Measurements from ENCODE around the gene UPF2. TPM values are rescaled to one million over a fixed set of nuclear protein-coding genes. Genes with fewer than 3 reads are reported as not detected.
A peak's percentile ranks its signal among the peaks of the same experiment; 100 is the strongest.

The UPF2 gene
- total and polyA plus RNA-seq, 5 donors from 2014 or later: 5.5 to 29.9 (median 10.6) TPM

DNA sequence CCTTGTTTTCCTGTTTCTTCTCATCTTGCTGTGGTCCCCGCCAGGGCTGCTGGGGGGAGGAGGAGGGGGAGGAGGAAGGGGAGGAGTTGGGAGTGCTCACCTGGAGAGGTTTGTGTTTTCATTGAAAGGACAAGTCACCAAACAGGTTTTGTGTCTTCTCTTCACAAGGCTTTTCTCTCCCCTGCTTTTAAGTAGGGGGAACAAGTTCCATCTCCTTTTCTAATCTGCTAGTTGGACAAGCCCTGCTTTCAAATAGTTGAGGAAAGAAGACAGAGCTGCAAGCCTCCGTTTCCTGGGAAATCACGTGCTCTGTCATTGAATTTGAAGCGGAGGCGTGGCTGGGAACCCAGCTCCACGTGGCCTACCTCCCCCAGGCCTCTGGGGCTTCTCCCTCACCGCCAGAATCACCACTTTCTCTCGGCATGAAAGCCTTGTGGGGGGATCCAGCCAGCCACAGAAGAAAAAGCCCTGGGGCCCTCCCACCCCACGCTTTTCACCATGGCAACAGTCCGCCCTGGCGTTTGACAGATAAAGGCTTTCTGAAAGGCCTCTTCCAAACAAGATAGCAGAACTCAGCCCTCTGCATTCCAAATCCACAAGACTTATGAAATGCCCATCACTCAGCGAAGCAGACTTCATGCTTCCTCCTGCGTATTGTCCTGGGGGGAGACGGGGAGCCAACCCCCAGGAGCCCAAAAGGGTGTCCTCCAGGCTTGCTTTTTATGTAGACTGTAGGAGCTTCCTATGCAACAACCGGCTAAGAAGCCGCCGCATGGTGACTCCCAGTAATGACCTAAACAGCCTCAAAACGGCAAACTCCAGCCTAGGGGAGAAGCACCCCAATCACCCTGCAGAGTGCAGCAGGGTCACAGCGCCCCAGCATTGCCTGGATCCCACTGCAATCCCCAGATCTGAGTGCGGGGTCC, 167.8 kb downstream of the UPF2 start:
- H3K4me1 Mint-ChIP-seq: peaks cover 4 to 14% (median 9%) of the 10 kb centered on the region in 4 donors
- Histone ChIP-seq H3K27me3 (ENCODE audit: control insufficient read depth, insufficient read depth, low read length) (no peaks in the 10 kb centered on the region), H3K4me1 (ENCODE audit: control insufficient read depth, insufficient read depth, low read length, poor library complexity, severe bottlenecking) (peaks cover 15% of the 10 kb centered on the region), H3K36me3 (ENCODE audit: control insufficient read depth, insufficient read depth, low read length) (no peaks in the 10 kb centered on the region), H3K27ac (ENCODE audit: insufficient read depth, low read length, poor library complexity, severe bottlenecking) (no peak overlapping the region), H3K4me3 (ENCODE audit: low read depth, low read length) (no peak overlapping the region), H3K9me3 (ENCODE audit: control insufficient read depth in 2 of 2, low read length in 2 of 2) (no peaks in the 10 kb centered on the region)
- H3K4me3 Mint-ChIP-seq: peak overlapping the region in 1 of 4 donors; percentile 24
- no peaks in the 10 kb centered on the region for H3K9me3 Mint-ChIP-seq
- ATAC-seq (ENCODE audit: low read depth in 2 of 2) (peak in 1 of 2 donors; percentile 24), DNase-seq (peak in 1 of 3 donors; percentile 45)
- H3K36me3 Mint-ChIP-seq: no peaks in the 10 kb centered on the region
- peaks cover 25% of the 10 kb centered on the region for H3K27me3 Mint-ChIP-seq
- H3K27ac Mint-ChIP-seq: peak overlapping the region in 1 of 3 donors; percentile 26

DNA sequence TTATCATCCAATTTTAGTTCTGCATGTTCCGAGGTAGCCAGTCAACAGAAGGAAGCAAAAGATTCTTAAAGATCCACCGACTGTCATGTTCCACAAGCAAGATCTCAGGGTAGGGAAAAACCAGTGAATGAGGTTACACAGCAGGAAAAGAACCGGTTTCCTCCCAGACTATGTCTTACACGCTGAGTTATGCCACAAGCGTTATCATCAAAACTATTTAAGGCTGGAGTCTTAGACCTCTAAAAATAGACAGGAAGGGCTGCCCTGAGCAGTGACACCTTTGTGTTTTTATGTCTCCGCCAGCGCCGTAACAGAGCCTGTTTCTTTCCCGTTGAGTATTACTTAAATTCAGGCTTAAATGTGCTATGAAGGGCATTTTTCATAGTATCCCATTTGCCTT, 171.1 kb downstream of the UPF2 start:
- DNase-seq: peak in 1 of 3 donors; percentile 13
- peak overlapping the region in 1 of 4 donors; percentile 34 for H3K4me3 Mint-ChIP-seq

GRCh38 chr10:11870900-11871400, 171.7 kb downstream of the UPF2 start:
- no peak overlapping the region for H3K27ac Mint-ChIP-seq
- no peak for ATAC-seq (ENCODE audit: low read depth in 2 of 2)
- H3K4me1 Mint-ChIP-seq: peaks cover 4 to 14% (median 9%) of the 10 kb centered on the region in 4 donors
- Histone ChIP-seq H3K9me3 (ENCODE audit: control insufficient read depth in 2 of 2, low read length in 2 of 2) (no peaks in the 10 kb centered on the region), H3K4me3 (ENCODE audit: low read depth, low read length) (no peak overlapping the region), H3K27me3 (ENCODE audit: control insufficient read depth, insufficient read depth, low read length) (no peaks in the 10 kb centered on the region), H3K36me3 (ENCODE audit: control insufficient read depth, insufficient read depth, low read length) (no peaks in the 10 kb centered on the region), H3K4me1 (ENCODE audit: control insufficient read depth, insufficient read depth, low read length, poor library complexity, severe bottlenecking) (peaks cover 15% of the 10 kb centered on the region), H3K27ac (ENCODE audit: insufficient read depth, low read length, poor library complexity, severe bottlenecking) (no peak overlapping the region)
- H3K9me3 Mint-ChIP-seq: no peaks in the 10 kb centered on the region
- no peaks in the 10 kb centered on the region for H3K36me3 Mint-ChIP-seq
- peak overlapping the region in 1 of 4 donors; percentile 34 for H3K4me3 Mint-ChIP-seq
- DNase-seq: no peak
- H3K27me3 Mint-ChIP-seq: peaks cover 35% of the 10 kb centered on the region

More for the DNA sequence above, 171.1 kb downstream of the UPF2 start:
- ATAC-seq (ENCODE audit: low read depth in 2 of 2): no peak
- Histone ChIP-seq H3K27me3 (ENCODE audit: control insufficient read depth, insufficient read depth, low read length) (no peaks in the 10 kb centered on the region), H3K36me3 (ENCODE audit: control insufficient read depth, insufficient read depth, low read length) (no peaks in the 10 kb centered on the region), H3K4me1 (ENCODE audit: control insufficient read depth, insufficient read depth, low read length, poor library complexity, severe bottlenecking) (peaks cover 15% of the 10 kb centered on the region), H3K9me3 (ENCODE audit: control insufficient read depth in 2 of 2, low read length in 2 of 2) (no peaks in the 10 kb centered on the region), H3K27ac (ENCODE audit: insufficient read depth, low read length, poor library complexity, severe bottlenecking) (no peak overlapping the region), H3K4me3 (ENCODE audit: low read depth, low read length) (peak overlapping the region; percentile 22)
- no peaks in the 10 kb centered on the region for H3K9me3 Mint-ChIP-seq
- no peaks in the 10 kb centered on the region for H3K36me3 Mint-ChIP-seq
- peaks cover 35% of the 10 kb centered on the region for H3K27me3 Mint-ChIP-seq
- peaks cover 4 to 14% (median 9%) of the 10 kb centered on the region in 4 donors for H3K4me1 Mint-ChIP-seq
- H3K27ac Mint-ChIP-seq: no peak overlapping the region

DNA sequence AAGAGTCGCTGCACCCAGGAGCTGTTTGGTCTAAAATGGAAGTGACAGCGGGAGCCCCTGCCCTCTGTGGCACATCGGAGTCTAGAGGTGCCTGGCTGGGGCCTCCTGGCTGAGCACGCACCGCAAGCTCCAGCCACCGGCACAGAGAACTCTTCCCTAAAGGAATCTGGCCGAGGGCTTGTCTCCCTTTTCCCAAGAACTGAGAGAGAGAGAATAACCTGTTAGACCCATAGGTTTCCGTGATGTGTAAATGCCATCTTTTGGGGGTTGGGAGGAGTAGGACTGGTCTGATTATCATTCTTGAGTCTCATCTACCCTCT, 172.2 kb downstream of the UPF2 start:
- Histone ChIP-seq H3K9me3 (ENCODE audit: control insufficient read depth in 2 of 2, low read length in 2 of 2) (no peaks in the 10 kb centered on the region), H3K4me1 (ENCODE audit: control insufficient read depth, insufficient read depth, low read length, poor library complexity, severe bottlenecking) (peaks cover 15% of the 10 kb centered on the region), H3K4me3 (ENCODE audit: low read depth, low read length) (no peak overlapping the region), H3K36me3 (ENCODE audit: control insufficient read depth, insufficient read depth, low read length) (no peaks in the 10 kb centered on the region), H3K27ac (ENCODE audit: insufficient read depth, low read length, poor library complexity, severe bottlenecking) (no peak overlapping the region), H3K27me3 (ENCODE audit: control insufficient read depth, insufficient read depth, low read length) (no peaks in the 10 kb centered on the region)
- Mint-ChIP-seq H3K4me3 (no peak overlapping the region), H3K27me3 (peaks cover 37% of the 10 kb centered on the region), H3K4me1 (peaks cover 4 to 14% (median 9%) of the 10 kb centered on the region in 4 donors), H3K36me3 (no peaks in the 10 kb centered on the region), H3K27ac (no peak overlapping the region), H3K9me3 (no peaks in the 10 kb centered on the region)
- ATAC-seq (ENCODE audit: low read depth in 2 of 2): no peak
- DNase-seq: no peak

Other genes starting within 250 kb of the UPF2 start
- 1.3 TPM for gene PROSER2, start 219.5 kb downstream of the UPF2 start, total RNA-seq
- gene PROSER2, start 219.5 kb downstream of the UPF2 start, polyA plus RNA-seq: under 1 TPM in 2 of 4 donors, not detected in 2; 0.25 to 0.65 TPM
- gene DHTKD1, start 26.1 kb upstream of the UPF2 start, total RNA-seq: 8.8 TPM
- gene DHTKD1, start 26.1 kb upstream of the UPF2 start, polyA plus RNA-seq: 10 to 100 TPM in 1 of 4 donors, 1 to 10 TPM in 3; 6.0 to 18.9 (median 7.4) TPM
- gene SEC61A2, start 86.9 kb upstream of the UPF2 start, total RNA-seq: 25.2 TPM
- gene SEC61A2, start 86.9 kb upstream of the UPF2 start, polyA plus RNA-seq: 1 to 10 TPM; 1.6 to 5.4 (median 2.5) TPM
- 38.1 TPM for gene NUDT5, start 153.1 kb upstream of the UPF2 start, total RNA-seq
- gene NUDT5, start 153.1 kb upstream of the UPF2 start, polyA plus RNA-seq: 100 to 1,000 TPM in 1 of 4 donors, 10 to 100 TPM in 3; 71.5 to 103 (median 89.7) TPM
- 50.3 TPM for gene CDC123, start 153.4 kb upstream of the UPF2 start, total RNA-seq
- 100 to 1,000 TPM in 3 of 4 donors, 10 to 100 TPM in 1; 91.1 to 111 (median 102) TPM for gene CDC123, start 153.4 kb upstream of the UPF2 start, polyA plus RNA-seq